GM23338 (cell line): ENCODE data around the gene FAM222A. TPM values are rescaled to one million over a fixed set of nuclear protein-coding genes. Genes with fewer than 3 reads are reported as not detected.

Experiments used
- ATAC-seq: fragments of 200-7000 bp; cut with Tn5 transposase; 3 replicates; pipeline ENCODE4 v1.9.1; 2020
- DNase-seq: peaks from one replicate; pipeline ENCODE4 v3.0.0-alpha.2; 2015; ENCODE audit warnings: low spot score
- H2AFZ ChIP-seq: fragments of 200-600 bp; sonication (generic); 2 replicates; pipeline ENCODE4 v1.8.0; 2016; ENCODE audit warnings: antibody characterized with exemption, mild to moderate bottlenecking, moderate library complexity
- H3F3A ChIP-seq: fragments of 200-600 bp; sonication (generic); replicated peaks from 2 replicates; pipeline ENCODE4 v1.8.0; 2017; ENCODE audit warnings: antibody characterized with exemption, mixed run types, low read depth
- H3K27ac ChIP-seq: fragments of 200-600 bp; sonication (generic); 2 replicates; pipeline ENCODE4 v1.6.1; 2016; ENCODE audit warnings: low read depth
- H3K27me3 ChIP-seq: fragments of 200-600 bp; sonication (generic); 2 replicates; pipeline ENCODE4 v1.8.0; 2016; ENCODE audit warnings: mild to moderate bottlenecking, mixed run types, moderate library complexity; ENCODE audit not compliant: insufficient read depth
- H3K36me3 ChIP-seq: fragments of 200-600 bp; sonication (generic); 2 replicates; pipeline ENCODE4 v1.8.0; 2016; ENCODE audit warnings: mild to moderate bottlenecking; ENCODE audit not compliant: insufficient read depth
- H3K4me1 ChIP-seq: fragments of 200-600 bp; sonication (generic); 2 replicates; pipeline ENCODE4 v1.8.0; 2016; ENCODE audit warnings: mild to moderate bottlenecking, moderate library complexity; ENCODE audit not compliant: insufficient read depth
- H3K4me2 ChIP-seq: fragments of 200-600 bp; sonication (generic); 2 replicates; pipeline ENCODE4 v1.7.1; 2017; ENCODE audit warnings: mixed run types
- H3K4me3 ChIP-seq: fragments of 200-600 bp; sonication (generic); 2 replicates; pipeline ENCODE4 v1.6.1; 2016; ENCODE audit warnings: mixed run types
- H3K79me2 ChIP-seq: fragments of 200-600 bp; sonication (generic); replicated peaks from 2 replicates; pipeline ENCODE4 v1.8.0; 2017; ENCODE audit warnings: mild to moderate bottlenecking; ENCODE audit not compliant: insufficient read depth
- H3K9me2 ChIP-seq: fragments of 200-600 bp; sonication (generic); 2 replicates; pipeline ENCODE4 v1.8.0; 2017; ENCODE audit not compliant: insufficient read depth
- H4K20me1 ChIP-seq: fragments of 200-600 bp; sonication (generic); replicated peaks from 2 replicates; pipeline ENCODE4 v1.8.0; 2017; ENCODE audit warnings: mild to moderate bottlenecking; ENCODE audit not compliant: insufficient read depth
- H3K27ac Mint-ChIP-seq: 2 replicates; pipeline ENCODE4 v1.8.0; 2020; ENCODE audit warnings: inconsistent platforms, mild to moderate bottlenecking, moderate library complexity, mixed read lengths
- H3K27me3 Mint-ChIP-seq: 3 replicates; pipeline ENCODE4 v1.8.0; 2022; ENCODE audit warnings: low read depth, mild to moderate bottlenecking, moderate library complexity, mixed read lengths, inconsistent platforms; ENCODE audit not compliant: insufficient read depth, poor library complexity
- H3K36me3 Mint-ChIP-seq: 3 replicates; pipeline ENCODE4 v1.8.0; 2021; ENCODE audit warnings: low read depth, mild to moderate bottlenecking, inconsistent platforms, moderate library complexity, mixed read lengths
- H3K4me1 Mint-ChIP-seq: 3 replicates; pipeline ENCODE4 v1.8.0; 2020; ENCODE audit warnings: mild to moderate bottlenecking, inconsistent platforms, mixed read lengths
- H3K4me3 Mint-ChIP-seq: 3 replicates; pipeline ENCODE4 v1.8.0; 2021; ENCODE audit warnings: moderate library complexity, mild to moderate bottlenecking, inconsistent platforms, mixed read lengths
- H3K9me3 Mint-ChIP-seq: 3 replicates; pipeline ENCODE4 v1.8.0; 2020; ENCODE audit warnings: moderate library complexity, mild to moderate bottlenecking, inconsistent platforms, mixed read lengths
- CREB1 ChIP-seq: fragments of 250-450 bp; sonication (Bioruptor Pico); IDR thresholded peaks from 2 replicates; pipeline ENCODE4 v1.5.0; 2020; ENCODE audit warnings: low read depth, mild to moderate bottlenecking, moderate library complexity
- CTCF ChIP-seq, 2 experiments: fragments of 200-600 bp in 1 of 2; sonication (generic) in 1 of 2; conservative IDR thresholded peaks; 2 replicates each; pipeline versions ENCODE4 v1.5.1 to v1.6.1; 2016 to 2017; ENCODE audit warnings: antibody characterized with exemption in 2 of 2, low read depth in 2 of 2, mild to moderate bottlenecking in 2 of 2, moderate library complexity in 1 of 2
- ETS1 ChIP-seq: IDR thresholded peaks from 2 replicates; pipeline ENCODE4 v1.6.1; 2016; ENCODE audit warnings: antibody characterized with exemption
- EZH2 ChIP-seq: fragments of 200-600 bp; sonication (generic); IDR thresholded peaks from one replicate; pipeline ENCODE4 v1.8.0; 2017; ENCODE audit warnings: antibody characterized with exemption, mild to moderate bottlenecking, low read depth; ENCODE audit not compliant: unreplicated experiment
- NANOG ChIP-seq: IDR thresholded peaks from 2 replicates; pipeline ENCODE4 v1.6.1; 2016; ENCODE audit warnings: antibody characterized with exemption, borderline replicate concordance
- POLR2AphosphoS5 ChIP-seq: IDR thresholded peaks from 2 replicates; pipeline ENCODE4 v1.6.1; 2016; ENCODE audit warnings: antibody characterized with exemption, low read depth
- REST ChIP-seq: IDR thresholded peaks from one replicate; pipeline ENCODE4 v1.6.1; 2018; ENCODE audit warnings: antibody characterized with exemption; ENCODE audit not compliant: unreplicated experiment
- ZNF114 ChIP-seq: fragments of 250-450 bp; sonication (Bioruptor Pico); IDR thresholded peaks from 2 replicates; pipeline ENCODE4 v1.5.0; 2020; ENCODE audit warnings: mild to moderate bottlenecking, moderate library complexity
- ZNF331 ChIP-seq: fragments of 250-450 bp; sonication (Bioruptor Pico); IDR thresholded peaks from 2 replicates; pipeline ENCODE4 v1.5.0; 2020; ENCODE audit warnings: low read depth, mild to moderate bottlenecking, moderate library complexity
- ZNF462 ChIP-seq: fragments of 250-450 bp; sonication (Bioruptor Pico); IDR thresholded peaks from 2 replicates; pipeline ENCODE4 v1.5.0; 2020; ENCODE audit warnings: mild to moderate bottlenecking, moderate library complexity
- polyA plus RNA-seq: library from polyadenylated mRNA; unstranded; fragments of >200 nt; fragmentation: Nextera tagmentation; extraction: Ambion mirVana; gene quantifications from 2 replicates; pipeline ENCODE4 v1.2.1, GENCODE V29; 2016
- total RNA-seq: library from RNA; depleted of rRNA; stranded (reverse); fragments of >200 nt; shearing (Covaris generic); gene quantifications from 2 replicates; pipeline ENCODE4 v1.2.3, GENCODE V29; 2014

The FAM222A gene
- total and polyA plus RNA-seq, 2 experiments from 2014 or later, result 0.78 to 2.1 TPM

- no peaks in the 10 kb centered on the region for H3K9me3 Mint-ChIP-seq
- Histone ChIP-seq H4K20me1 (no peaks in the 10 kb centered on the region), H3F3A (no peaks in the 10 kb centered on the region), H3K27me3 (no peaks in the 10 kb centered on the region), H3K4me2 (no peak overlapping the region), H3K79me2 (no peaks in the 10 kb centered on the region), H3K4me1 (0 out of 2 replicates have a peak, but pooled peaks cover 9% of the 10 kb centered on the region), H3K27ac (no peak overlapping the region), H3K4me3 (no peak overlapping the region), H2AFZ (no peak overlapping the region), H3K9me2 (no peaks in the 10 kb centered on the region), H3K36me3 (no peaks in the 10 kb centered on the region)
- DNase-seq (no peak), ATAC-seq (no peak)
- no peak overlapping the region for H3K4me3 Mint-ChIP-seq
- H3K36me3 Mint-ChIP-seq, result no peaks in the 10 kb centered on the region
- H3K4me1 Mint-ChIP-seq, result peaks cover 6% of the 10 kb centered on the region
- H3K27me3 Mint-ChIP-seq, result peaks cover 10% of the 10 kb centered on the region
- H3K27ac Mint-ChIP-seq, result no peak overlapping the region
- TF ChIP-seq ZNF462 (CRISPR knock-in tag) (no peak), NANOG (no peak), ZNF114 (CRISPR knock-in tag) (no peak), CTCF (conservative IDR thresholded peaks at IDR 0.05; ENCODE audit: low read depth in 2 of 2) (no peak), EZH2 (no peak), ETS1 (no peak), REST (no peak), ZNF331 (CRISPR knock-in tag) (no peak), POLR2AphosphoS5 (no peak), CREB1 (CRISPR knock-in tag) (no peak)
Measured at GRCh38 chr12:109671502-109671901, 42.1 kb upstream of the FAM222A start.
